Measurements from ENCODE around the gene CFI. TPM values are rescaled to one million over a fixed set of nuclear protein-coding genes. Genes with fewer than 3 reads are reported as not detected.

CFI gene
- total and polyA plus RNA-seq, 9 of the 15 experiments (the other 6 are each of a cell fraction or from before 2014, with no cell fraction given): 0.30 to 8.4 (median 0.95) TPM

GRCh38 chr4:109721033-109721432 lies 80.8 kb downstream of the CFI start (continued):
- TF ChIP-seq ATF6 (CRISPR knock-in tag; IDR thresholded peaks at IDR 0.05) (no peak), ZNF23 (CRISPR knock-in tag; IDR thresholded peaks at IDR 0.05) (no peak), MEF2D (tag; conservative IDR thresholded peaks at IDR 0.05; ENCODE audit: low read depth) (no peak), KLF13 (tag; IDR thresholded peaks at IDR 0.05; ENCODE audit: borderline replicate concordance, low read depth) (no peak), HDAC6 (IDR thresholded peaks at IDR 0.05; ENCODE audit: low read depth, low read length) (no peak), ZEB2 (IDR thresholded peaks at IDR 0.05) (no peak), ARID1B (IDR thresholded peaks at IDR 0.05) (peak; percentile 71), NFRKB (IDR thresholded peaks at IDR 0.05; ENCODE audit: low read depth) (no peak), FOXA3 (CRISPR knock-in tag; conservative IDR thresholded peaks at IDR 0.05 in 1 of 2, IDR thresholded peaks at IDR 0.05 in 1 of 2) (no peak), MBD2 (IDR thresholded peaks at IDR 0.05; ENCODE audit: borderline replicate concordance, low read depth) (no peak), CBFA2T3 (IDR thresholded peaks at IDR 0.05) (no peak), MYNN (IDR thresholded peaks at IDR 0.05) (no peak), MYNN (CRISPR knock-in tag; IDR thresholded peaks at IDR 0.05) (no peak), E4F1 (CRISPR knock-in tag; IDR thresholded peaks at IDR 0.05; ENCODE audit: borderline replicate concordance) (no peak), SMC3 (conservative IDR thresholded peaks at IDR 0.05; ENCODE audit: insufficient read depth, low read depth, low read length) (no peak), C11orf30 (IDR thresholded peaks at IDR 0.05; ENCODE audit: low read depth) (peak; percentile 59; the same call in 1 of the 2 replicates), SETDB1 (IDR thresholded peaks at IDR 0.05; ENCODE audit: low read length) (no peak), NR2C2 (CRISPR knock-in tag; IDR thresholded peaks at IDR 0.05) (no peak), NR2C2 (tag; IDR thresholded peaks at IDR 0.05) (no peak), ADNP (tag; IDR thresholded peaks at IDR 0.05) (no peak)
- TF ChIP-seq, protein P1, sequence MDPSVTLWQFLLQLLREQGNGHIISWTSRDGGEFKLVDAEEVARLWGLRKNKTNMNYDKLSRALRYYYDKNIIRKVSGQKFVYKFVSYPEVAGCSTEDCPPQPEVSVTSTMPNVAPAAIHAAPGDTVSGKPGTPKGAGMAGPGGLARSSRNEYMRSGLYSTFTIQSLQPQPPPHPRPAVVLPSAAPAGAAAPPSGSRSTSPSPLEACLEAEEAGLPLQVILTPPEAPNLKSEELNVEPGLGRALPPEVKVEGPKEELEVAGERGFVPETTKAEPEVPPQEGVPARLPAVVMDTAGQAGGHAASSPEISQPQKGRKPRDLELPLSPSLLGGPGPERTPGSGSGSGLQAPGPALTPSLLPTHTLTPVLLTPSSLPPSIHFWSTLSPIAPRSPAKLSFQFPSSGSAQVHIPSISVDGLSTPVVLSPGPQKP (CRISPR knock-in tag; IDR thresholded peaks at IDR 0.05): no peak
- TF ChIP-seq, protein P2, sequence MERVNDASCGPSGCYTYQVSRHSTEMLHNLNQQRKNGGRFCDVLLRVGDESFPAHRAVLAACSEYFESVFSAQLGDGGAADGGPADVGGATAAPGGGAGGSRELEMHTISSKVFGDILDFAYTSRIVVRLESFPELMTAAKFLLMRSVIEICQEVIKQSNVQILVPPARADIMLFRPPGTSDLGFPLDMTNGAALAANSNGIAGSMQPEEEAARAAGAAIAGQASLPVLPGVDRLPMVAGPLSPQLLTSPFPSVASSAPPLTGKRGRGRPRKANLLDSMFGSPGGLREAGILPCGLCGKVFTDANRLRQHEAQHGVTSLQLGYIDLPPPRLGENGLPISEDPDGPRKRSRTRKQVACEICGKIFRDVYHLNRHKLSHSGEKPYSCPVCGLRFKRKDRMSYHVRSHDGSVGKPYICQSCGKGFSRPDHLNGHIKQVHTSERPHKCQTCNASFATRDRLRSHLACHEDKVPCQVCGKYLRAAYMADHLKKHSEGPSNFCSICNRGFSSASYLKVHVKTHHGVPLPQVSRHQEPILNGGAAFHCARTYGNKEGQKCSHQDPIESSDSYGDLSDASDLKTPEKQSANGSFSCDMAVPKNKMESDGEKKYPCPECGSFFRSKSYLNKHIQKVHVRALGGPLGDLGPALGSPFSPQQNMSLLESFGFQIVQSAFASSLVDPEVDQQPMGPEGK (CRISPR knock-in tag; IDR thresholded peaks at IDR 0.05; ENCODE audit: borderline replicate concordance): no peak
- TF ChIP-seq, protein P3, sequence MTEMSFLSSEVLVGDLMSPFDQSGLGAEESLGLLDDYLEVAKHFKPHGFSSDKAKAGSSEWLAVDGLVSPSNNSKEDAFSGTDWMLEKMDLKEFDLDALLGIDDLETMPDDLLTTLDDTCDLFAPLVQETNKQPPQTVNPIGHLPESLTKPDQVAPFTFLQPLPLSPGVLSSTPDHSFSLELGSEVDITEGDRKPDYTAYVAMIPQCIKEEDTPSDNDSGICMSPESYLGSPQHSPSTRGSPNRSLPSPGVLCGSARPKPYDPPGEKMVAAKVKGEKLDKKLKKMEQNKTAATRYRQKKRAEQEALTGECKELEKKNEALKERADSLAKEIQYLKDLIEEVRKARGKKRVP (CRISPR knock-in tag; IDR thresholded peaks at IDR 0.05): no peak

Measured in K562 (cell line).